ENCODE data around the gene CYCS.
"Not testable (repeated sequence)": the region's sequence is repeated elsewhere in the genome, so short reads cannot be mapped to it uniquely, and the experiment has no call there.

The CYCS gene

GRCh38 chr7:25134358-25135010 is 9.4 kb upstream of the CYCS start:
- Mint-ChIP-seq H3K4me3 (no peak overlapping the region), H3K4me1 (peaks cover 3% of the 10 kb centered on the region), H3K27me3 (no peaks in the 10 kb centered on the region), H3K27ac (no peak overlapping the region), H3K36me3 (peaks cover 9% of the 10 kb centered on the region), H3K9me3 (no peaks in the 10 kb centered on the region)
- ATAC-seq (ENCODE audit: low read depth), result no peak
- no peak for DNase-seq (ENCODE audit: low spot score in 2 of 2)

GRCh38 chr7:25132430-25132829 is 7.4 kb upstream of the CYCS start:
- Mint-ChIP-seq H3K9me3 (no peaks in the 10 kb centered on the region), H3K27me3 (no peaks in the 10 kb centered on the region), H3K4me3 (no peak overlapping the region), H3K36me3 (peaks cover 9% of the 10 kb centered on the region), H3K27ac (no peak overlapping the region), H3K4me1 (peaks cover 3% of the 10 kb centered on the region)
- no peak for ATAC-seq (ENCODE audit: low read depth)
- no peak for DNase-seq (ENCODE audit: low spot score in 2 of 2)

DNA sequence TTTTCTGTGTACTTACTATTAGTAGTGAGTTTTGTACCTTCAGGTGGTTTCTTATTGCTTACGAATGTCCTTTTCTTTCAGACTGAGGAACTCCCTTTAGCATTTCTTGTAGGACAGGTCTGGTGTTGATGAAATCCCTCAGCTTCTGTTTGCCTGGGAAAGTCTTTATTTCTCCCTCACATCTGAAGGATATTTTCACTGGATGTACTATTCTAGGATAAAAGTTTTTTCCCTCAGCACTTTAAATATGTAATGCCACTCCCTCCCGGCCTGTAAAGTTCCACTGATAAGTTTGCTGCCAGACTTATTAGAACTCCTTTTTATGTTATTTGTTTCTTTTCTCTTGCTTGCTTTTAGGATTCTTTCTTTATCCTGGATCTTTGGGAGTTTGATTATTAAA is 1.7 kb upstream of the CYCS start:
- Mint-ChIP-seq H3K27me3 (no peaks in the 10 kb centered on the region), H3K36me3 (peaks cover 13% of the 10 kb centered on the region), H3K4me3 (peak overlapping the region; percentile 8), H3K9me3 (no peaks in the 10 kb centered on the region), H3K27ac (peak overlapping the region; percentile 87), H3K4me1 (peaks cover 9% of the 10 kb centered on the region)
- ATAC-seq (ENCODE audit: low read depth) (no peak), DNase-seq (ENCODE audit: low spot score in 2 of 2) (no peak)

GRCh38 chr7:25124465-25125136 is 459 bp downstream of the CYCS start:
- H3K36me3 Mint-ChIP-seq, result peaks cover 18% of the 10 kb centered on the region
- DNase-seq (ENCODE audit: low spot score in 2 of 2), result peak in 1 of 2 donors; percentile 27

DNA sequence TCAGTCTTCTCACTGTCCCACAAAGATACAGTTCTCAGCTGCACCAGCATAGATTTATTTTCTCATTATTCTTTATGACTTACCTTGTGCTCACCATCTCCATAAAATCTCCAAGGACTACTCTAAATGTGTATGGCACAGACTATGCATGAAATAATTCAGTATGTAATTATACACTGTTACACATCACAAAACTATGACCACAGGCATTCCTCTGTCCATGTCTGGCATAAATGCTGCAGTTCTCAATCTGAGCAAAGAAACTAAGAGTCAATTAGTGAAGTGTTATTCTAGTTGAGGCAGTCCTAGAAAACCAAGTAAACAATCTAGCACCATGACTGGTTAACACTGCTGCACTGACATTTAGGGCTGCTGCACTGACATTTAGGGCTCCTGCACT is 2.7 kb downstream of the CYCS start:
- Mint-ChIP-seq H3K36me3 (peaks cover 20% of the 10 kb centered on the region), H3K27me3 (no peaks in the 10 kb centered on the region), H3K9me3 (no peaks in the 10 kb centered on the region), H3K4me3 (no peak overlapping the region), H3K27ac (no peak overlapping the region), H3K4me1 (peaks cover 10% of the 10 kb centered on the region)
- DNase-seq (ENCODE audit: low spot score in 2 of 2), result no peak
- no peak for ATAC-seq (ENCODE audit: low read depth)

More at GRCh38 chr7:25124465-25125136, 459 bp downstream of the CYCS start:
- H3K27ac Mint-ChIP-seq, result peak overlapping the region; percentile 99
- peaks cover 8% of the 10 kb centered on the region for H3K4me1 Mint-ChIP-seq
- H3K9me3 Mint-ChIP-seq, result no peaks in the 10 kb centered on the region
- H3K27me3 Mint-ChIP-seq, result no peaks in the 10 kb centered on the region
- H3K4me3 Mint-ChIP-seq, result peak overlapping the region; percentile 97
- ATAC-seq (ENCODE audit: low read depth), result peak; percentile 0

GRCh38 chr7:25121599-25121998 is 3.5 kb downstream of the CYCS start:
- peaks cover 20% of the 10 kb centered on the region for H3K36me3 Mint-ChIP-seq
- H3K27ac Mint-ChIP-seq, result no peak overlapping the region
- H3K4me3 Mint-ChIP-seq, result no peak overlapping the region

GRCh38 chr7:25119102-25119501 is 6.0 kb downstream of the CYCS start:
- Mint-ChIP-seq H3K27ac (no peak overlapping the region), H3K9me3 (no peaks in the 10 kb centered on the region), H3K36me3 (peaks cover 18% of the 10 kb centered on the region), H3K4me3 (no peak overlapping the region), H3K4me1 (peaks cover 23% of the 10 kb centered on the region), H3K27me3 (no peaks in the 10 kb centered on the region)
- ATAC-seq (ENCODE audit: low read depth), result no peak
- no peak for DNase-seq (ENCODE audit: low spot score in 2 of 2)

More at GRCh38 chr7:25121599-25121998, 3.5 kb downstream of the CYCS start:
- H3K9me3 Mint-ChIP-seq, result no peaks in the 10 kb centered on the region
- H3K27me3 Mint-ChIP-seq, result no peaks in the 10 kb centered on the region
- H3K4me1 Mint-ChIP-seq, result peaks cover 18% of the 10 kb centered on the region
- ATAC-seq (ENCODE audit: low read depth) (no peak), DNase-seq (ENCODE audit: low spot score in 2 of 2) (no peak)

GRCh38 chr7:25118048-25118753 is 6.9 kb downstream of the CYCS start:
- Mint-ChIP-seq H3K9me3 (no peaks in the 10 kb centered on the region), H3K4me3 (peak overlapping the region; percentile 79), H3K36me3 (peaks cover 13% of the 10 kb centered on the region), H3K27ac (peak overlapping the region; percentile 98), H3K27me3 (no peaks in the 10 kb centered on the region), H3K4me1 (peaks cover 18% of the 10 kb centered on the region)
- ATAC-seq (ENCODE audit: low read depth) (peak; percentile 23), DNase-seq (ENCODE audit: low spot score in 2 of 2) (peak in 1 of 2 donors; percentile 11)

GRCh38 chr7:25117226-25118047 is 7.6 kb downstream of the CYCS start:
- ATAC-seq (ENCODE audit: low read depth) (peak; percentile 92), DNase-seq (ENCODE audit: low spot score in 2 of 2) (peak; percentile 40 to 49)
- Mint-ChIP-seq H3K9me3 (no peaks in the 10 kb centered on the region), H3K4me3 (peak overlapping the region; percentile 79), H3K36me3 (peaks cover 14% of the 10 kb centered on the region), H3K27me3 (no peaks in the 10 kb centered on the region), H3K27ac (peak overlapping the region; percentile 98), H3K4me1 (peaks cover 18% of the 10 kb centered on the region)

DNA sequence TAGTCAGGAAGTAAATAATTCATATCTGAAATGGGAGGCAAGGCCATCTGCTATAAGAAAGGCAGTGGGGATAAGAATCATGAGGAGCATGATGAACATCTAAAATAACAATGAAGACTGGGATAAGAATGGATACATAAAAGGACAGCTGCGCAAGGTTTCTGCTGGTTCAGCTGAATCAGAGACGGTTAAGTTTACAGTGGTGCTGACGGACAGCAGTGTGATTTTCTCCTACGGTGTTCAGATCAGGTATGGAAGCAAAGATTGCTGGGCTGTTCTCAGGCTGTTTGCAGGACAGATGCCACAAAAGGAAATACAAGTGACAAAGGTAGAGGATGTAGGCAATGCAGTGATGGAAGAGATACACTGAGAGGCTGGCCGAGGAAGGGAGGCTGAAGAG is 8.4 kb downstream of the CYCS start:
- no peak for ATAC-seq (ENCODE audit: low read depth)
- DNase-seq (ENCODE audit: low spot score in 2 of 2), result no peak
- Mint-ChIP-seq H3K4me1 (peaks cover 18% of the 10 kb centered on the region), H3K4me3 (peak overlapping the region; percentile 79), H3K27ac (peak overlapping the region; percentile 98), H3K27me3 (no peaks in the 10 kb centered on the region), H3K36me3 (peaks cover 7% of the 10 kb centered on the region), H3K9me3 (no peaks in the 10 kb centered on the region)

- H3K27me3 Mint-ChIP-seq; H3K27ac Mint-ChIP-seq; ATAC-seq (ENCODE audit: low read depth); H3K36me3 Mint-ChIP-seq; DNase-seq (ENCODE audit: low spot score in 2 of 2); H3K9me3 Mint-ChIP-seq; H3K4me3 Mint-ChIP-seq; H3K4me1 Mint-ChIP-seq: not testable (repeated sequence)
Measured at GRCh38 chr7:25110514-25110913, 14.5 kb downstream of the CYCS start.

- Mint-ChIP-seq H3K36me3 (peaks cover 2% of the 10 kb centered on the region), H3K27me3 (peaks cover 4% of the 10 kb centered on the region), H3K4me3 (no peak overlapping the region), H3K27ac (no peak overlapping the region), H3K4me1 (no peaks in the 10 kb centered on the region), H3K9me3 (no peaks in the 10 kb centered on the region)
- DNase-seq (ENCODE audit: low spot score in 2 of 2), result no peak
- no peak for ATAC-seq (ENCODE audit: low read depth)
Measured at GRCh38 chr7:25109276-25109675, 15.8 kb downstream of the CYCS start.

- Mint-ChIP-seq H3K4me3 (no peak overlapping the region), H3K27me3 (peaks cover 4% of the 10 kb centered on the region), H3K9me3 (no peaks in the 10 kb centered on the region), H3K4me1 (no peaks in the 10 kb centered on the region), H3K36me3 (no peaks in the 10 kb centered on the region), H3K27ac (no peak overlapping the region)
- ATAC-seq (ENCODE audit: low read depth), result no peak
- no peak for DNase-seq (ENCODE audit: low spot score in 2 of 2)
Measured at GRCh38 chr7:25105911-25106310, 19.1 kb downstream of the CYCS start.

DNA sequence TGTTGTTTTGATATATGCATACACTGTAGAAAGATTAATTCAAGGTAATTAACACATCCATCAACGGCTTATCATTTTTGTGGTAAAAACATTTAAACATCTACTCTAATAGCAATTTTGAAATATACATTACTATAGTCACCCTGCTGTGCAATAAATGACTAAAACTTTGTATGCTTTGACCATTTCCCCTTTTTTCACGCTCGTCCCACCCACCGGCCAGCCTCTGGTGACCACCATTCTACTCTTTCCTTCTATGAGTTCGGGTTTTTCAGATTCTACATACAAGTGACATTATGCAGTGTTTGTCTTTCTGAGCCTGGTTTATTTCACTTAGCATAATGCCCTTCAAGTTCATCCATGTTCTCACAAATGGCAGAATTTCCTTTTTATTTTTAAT is 21.3 kb downstream of the CYCS start:
- H3K4me3 Mint-ChIP-seq, result no peak overlapping the region
- ATAC-seq (ENCODE audit: low read depth), result no peak
- no peak for DNase-seq (ENCODE audit: low spot score in 2 of 2)
- peaks cover 4% of the 10 kb centered on the region for H3K27me3 Mint-ChIP-seq
- H3K4me1 Mint-ChIP-seq, result no peaks in the 10 kb centered on the region
- no peak overlapping the region for H3K27ac Mint-ChIP-seq
- no peaks in the 10 kb centered on the region for H3K36me3 Mint-ChIP-seq
- H3K9me3 Mint-ChIP-seq, result no peaks in the 10 kb centered on the region

Data from memory B cell (primary cell).